OCI-M1 (cell line): ENCODE measurements around the gene RBFOX2.
"Not testable (repeated sequence)": the region's sequence is repeated elsewhere in the genome, so short reads cannot be mapped to it uniquely, and the experiment has no call there.

Experiments
- DNase-seq: peaks from one replicate; lab custom pipeline; 2025; lab: John Stamatoyannopoulos, UW

Gene RBFOX2

GRCh38 chr22:36042240-36042639 is 13.6 kb upstream of the RBFOX2 start:
- DNase-seq = no peak

DNA sequence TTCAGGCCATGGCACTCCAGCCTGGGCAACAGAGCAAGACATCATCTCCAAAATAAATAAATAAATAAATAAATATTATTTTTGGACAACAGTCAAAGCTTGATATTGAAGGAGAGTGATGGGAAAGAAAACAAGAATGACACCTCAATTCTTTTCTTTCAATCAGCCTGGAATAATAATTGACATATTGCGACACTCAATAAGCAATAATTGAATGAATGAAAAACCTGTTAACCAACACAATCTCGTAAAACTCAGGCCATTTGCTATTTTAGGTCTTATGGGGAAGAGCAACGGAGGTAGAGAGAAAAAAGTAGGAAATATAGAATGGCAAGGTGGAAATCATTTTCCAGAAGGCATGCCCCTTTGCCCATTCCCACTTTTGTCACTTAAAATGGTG is 10.5 kb upstream of the RBFOX2 start:
- no peak for DNase-seq

- DNase-seq = no peak
Measured at GRCh38 chr22:36037102-36037758, 8.6 kb upstream of the RBFOX2 start.

DNA sequence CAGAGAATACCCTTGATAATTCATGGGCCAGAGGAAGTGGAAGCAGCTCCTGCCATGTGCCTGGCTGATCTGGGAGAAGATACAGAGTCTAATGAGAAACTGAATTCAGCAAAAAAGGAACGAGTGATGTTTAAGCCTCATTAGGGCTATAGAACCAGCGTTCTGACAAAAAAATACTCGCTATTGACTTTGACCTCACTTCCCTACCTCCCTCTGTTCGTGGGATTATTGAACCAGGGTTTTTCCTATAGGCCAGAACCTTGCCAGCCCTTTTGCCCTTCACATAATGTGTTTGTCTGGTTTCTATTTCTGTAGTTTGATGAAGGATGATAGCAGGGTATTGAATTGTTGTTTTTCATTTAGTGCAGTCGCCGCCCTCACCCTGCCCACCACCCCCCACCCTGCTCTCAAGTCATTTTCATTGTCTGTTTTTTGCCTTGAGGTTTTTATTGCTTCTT is 7.6 kb upstream of the RBFOX2 start:
- peak; percentile 71 for DNase-seq

DNA sequence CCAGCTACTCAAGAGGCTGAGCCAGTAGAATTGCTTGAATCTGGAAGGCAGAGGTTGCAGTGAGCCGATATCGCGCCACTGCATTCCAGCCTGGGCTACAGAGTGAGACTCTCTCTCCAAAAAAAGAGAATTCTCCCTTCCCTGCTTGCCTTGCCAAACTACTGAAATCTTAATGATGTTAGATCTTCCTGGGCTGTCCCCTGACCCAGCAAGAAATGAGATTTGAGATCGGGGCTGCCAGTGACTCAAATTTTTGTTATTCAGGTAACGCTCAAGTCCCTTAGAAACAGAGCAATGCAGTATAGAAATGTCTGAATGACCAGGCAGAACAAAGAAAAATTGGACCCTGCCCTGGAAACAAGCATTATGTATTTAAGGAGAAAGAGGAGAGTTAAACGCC is 4.0 kb upstream of the RBFOX2 start:
- DNase-seq = no peak

DNA sequence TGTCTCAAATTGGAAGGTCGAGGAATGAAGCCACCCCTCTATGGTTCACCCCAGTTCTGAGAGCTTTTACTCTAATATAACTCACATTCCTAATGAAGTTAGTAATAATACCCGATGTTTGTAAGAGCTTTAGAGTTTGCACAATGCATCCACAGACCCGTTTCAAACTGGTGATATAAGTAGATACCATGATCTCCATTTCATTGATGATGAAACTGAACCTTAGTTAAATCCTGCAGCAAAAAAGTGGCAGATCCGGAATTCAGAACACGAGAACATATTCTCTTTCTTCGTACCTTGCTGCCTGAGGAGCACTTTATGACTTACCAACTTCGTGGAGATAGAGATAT is 757 bp upstream of the RBFOX2 start:
- peak; percentile 47 for DNase-seq

- no peak for DNase-seq
Measured at GRCh38 chr22:36027935-36028645, 534 bp downstream of the RBFOX2 start.

GRCh38 chr22:36027579-36027934 is 1.1 kb downstream of the RBFOX2 start:
- DNase-seq = peak; percentile 43

DNA sequence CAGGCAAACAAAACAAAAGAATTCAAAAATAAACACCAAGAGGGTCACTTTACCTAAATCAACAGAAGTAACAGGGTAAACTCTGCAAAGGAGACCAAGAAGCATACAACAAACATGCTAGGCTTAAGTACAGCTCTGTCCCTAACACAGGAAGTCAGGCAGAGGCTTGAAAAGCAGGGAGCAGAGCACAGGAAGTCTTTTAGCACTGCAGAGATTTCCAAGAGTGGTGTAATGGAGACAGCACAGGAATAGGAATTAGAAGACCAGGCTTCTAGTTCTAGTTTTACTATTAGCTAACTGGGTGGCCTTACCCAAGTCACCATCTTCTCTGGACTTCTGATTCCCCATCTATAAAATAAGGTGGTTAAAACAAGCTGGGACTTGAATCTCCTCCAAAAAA is 1.9 kb downstream of the RBFOX2 start:
- DNase-seq = no peak

DNA sequence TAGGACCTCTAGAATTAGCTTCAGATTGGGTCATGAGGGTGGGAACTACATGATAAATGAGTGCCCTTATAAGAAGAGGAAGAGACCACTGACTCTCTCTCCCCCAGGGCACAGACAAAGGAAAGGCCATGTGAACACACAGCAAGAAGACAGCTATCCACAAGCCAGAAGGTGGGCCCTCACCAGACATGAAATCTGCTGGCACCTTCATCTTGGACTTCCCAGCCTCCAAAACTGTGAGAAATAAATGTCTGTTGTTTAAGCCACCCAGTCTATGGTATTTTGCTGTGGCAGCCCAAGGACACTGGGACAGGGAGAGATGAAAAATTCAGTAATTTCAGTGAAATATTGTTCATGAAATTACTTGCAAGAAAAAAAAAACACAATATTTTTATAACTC is 5.9 kb downstream of the RBFOX2 start:
- peak; percentile 34 for DNase-seq

DNA sequence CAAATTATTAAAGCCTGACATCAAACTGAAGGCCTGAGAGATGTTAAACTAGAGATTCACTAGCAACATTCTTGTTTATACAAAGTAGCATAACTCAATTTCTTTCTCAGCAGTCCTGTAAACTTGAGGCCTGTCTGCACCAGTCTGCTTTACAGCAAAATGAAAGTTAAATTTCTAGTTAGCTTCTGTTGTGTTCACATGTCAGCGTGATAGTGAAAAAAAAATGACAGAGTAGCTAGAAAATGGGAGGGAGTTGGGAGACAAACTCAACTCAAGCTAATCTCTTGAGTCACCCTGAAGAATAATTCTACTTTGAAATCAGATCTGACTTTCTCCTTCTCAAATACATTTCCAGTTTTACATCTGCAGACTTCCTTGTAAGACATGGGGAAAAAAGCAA is 6.5 kb downstream of the RBFOX2 start:
- DNase-seq = peak; percentile 68

GRCh38 chr22:36021606-36022153 is 6.9 kb downstream of the RBFOX2 start:
- DNase-seq = no peak

DNA sequence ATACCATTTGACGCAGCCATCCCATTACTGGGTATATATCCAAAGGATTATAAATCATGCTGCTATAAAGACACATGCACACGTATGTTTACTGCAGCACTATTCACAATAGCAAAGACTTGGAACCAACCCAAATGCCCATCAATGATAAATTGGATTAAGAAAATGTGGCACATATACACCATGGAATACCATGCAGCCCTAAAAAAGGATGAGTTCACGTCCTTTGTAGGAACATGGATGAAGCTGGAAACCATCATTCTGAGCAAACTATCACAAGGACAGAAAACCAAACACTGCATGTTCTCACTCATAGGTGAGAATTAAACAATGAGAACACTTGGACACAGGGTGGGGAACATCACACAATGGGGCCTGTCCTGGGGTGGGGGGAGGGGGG is 7.8 kb downstream of the RBFOX2 start:
- not testable (repeated sequence) for DNase-seq

DNA sequence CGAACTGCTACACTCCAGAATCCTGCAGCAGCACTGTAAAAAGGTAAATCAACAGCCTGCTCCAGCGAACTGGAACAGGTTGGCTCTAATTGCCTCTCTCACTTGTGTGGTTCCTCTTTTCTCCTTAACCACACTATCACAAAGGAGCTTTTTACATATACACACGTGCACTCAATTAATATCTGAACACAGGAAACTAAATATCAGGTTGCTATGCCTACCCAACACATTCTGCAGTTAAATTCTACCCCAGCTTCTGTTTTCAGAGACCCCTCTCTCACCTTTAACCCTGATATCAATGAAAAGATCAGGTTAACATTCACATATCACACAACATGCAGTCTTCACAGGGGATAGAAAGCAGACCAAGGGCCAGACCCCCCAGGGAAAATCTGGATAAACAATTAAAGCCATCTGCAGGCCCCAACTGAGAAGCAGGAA is 11.0 kb downstream of the RBFOX2 start:
- DNase-seq = peak; percentile 58

DNA sequence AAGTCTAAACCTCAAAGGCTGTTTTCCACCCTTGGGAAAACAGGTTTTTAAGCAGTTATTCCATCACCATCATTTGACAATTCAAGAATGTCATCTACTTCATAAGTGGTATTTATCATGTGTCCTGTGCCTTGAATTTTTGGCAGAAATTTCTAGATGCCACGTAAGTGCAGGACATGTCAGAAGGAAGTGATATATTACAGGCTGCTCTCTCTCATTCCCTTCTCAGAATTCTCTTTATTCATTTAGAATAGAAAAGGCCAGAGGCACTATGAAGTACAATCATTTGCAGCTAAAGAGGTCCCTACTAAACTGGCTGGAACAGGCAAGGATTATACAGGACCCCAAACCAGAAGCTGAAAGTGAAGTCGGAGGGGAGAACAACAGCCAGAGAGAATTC is 11.9 kb downstream of the RBFOX2 start:
- no peak for DNase-seq

DNA sequence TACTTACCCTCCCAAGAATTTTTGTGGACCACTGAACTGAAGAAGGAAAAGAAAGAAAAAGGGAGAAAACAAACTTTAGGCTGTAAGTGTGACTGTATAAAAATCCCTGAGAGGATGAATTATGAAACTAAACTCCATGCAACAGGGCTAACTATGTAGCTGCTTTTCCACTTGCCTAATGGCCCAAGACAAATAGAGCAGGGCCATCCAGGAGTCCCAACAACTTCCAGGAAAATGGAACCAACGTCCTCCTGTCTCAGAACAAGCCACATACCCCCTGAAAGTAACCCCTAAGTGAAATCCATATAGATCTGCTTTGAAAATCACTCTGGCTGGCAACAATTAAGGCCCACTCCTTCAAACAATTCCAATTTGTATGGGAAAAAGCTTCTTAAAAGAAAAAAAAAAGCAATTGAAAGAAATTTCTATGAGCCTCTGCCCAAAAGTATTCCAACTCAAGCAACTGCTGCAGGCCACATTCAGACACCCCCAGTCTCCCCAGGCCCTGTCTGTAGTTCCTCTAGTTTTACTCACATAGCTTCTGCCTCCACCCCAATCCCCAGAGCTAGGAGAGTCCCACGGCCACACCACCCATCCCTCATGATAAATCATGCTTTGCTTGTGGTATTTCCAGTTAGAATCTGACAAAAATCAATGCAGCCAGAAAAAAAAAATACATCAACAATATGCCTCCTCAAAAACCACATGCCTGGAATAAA is 12.7 kb downstream of the RBFOX2 start:
- DNase-seq = no peak

GRCh38 chr22:36015155-36015810 is 13.3 kb downstream of the RBFOX2 start:
- DNase-seq = no peak

DNA sequence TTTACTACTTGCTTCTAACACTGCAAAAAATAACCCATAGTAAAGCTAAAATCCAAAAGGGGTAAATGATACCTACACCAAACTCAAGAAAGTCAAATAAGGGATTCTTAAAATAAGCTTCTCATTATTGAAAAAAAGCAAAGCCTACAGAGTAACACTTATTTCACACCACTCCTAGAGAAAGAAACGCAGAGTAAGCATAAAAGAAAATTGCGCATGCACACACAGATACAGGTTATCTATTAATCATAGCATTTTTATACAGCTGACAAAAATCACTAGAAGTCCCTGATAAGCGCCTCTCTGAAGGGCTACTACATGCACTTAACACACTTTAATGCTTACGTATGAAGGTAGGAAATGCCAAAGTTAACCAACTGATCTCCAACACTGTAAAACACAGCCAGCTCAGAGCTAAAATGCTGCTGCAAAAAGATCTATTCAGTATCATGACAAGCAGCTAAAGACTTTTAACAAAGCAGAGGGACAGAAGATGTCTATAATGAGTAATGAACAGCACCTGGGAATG is 14.0 kb downstream of the RBFOX2 start:
- DNase-seq = no peak

- no peak for DNase-seq
Measured at GRCh38 chr22:36012332-36012731, 16.3 kb downstream of the RBFOX2 start.

GRCh38 chr22:36010882-36011281 is 17.7 kb downstream of the RBFOX2 start:
- DNase-seq = no peak

GRCh38 chr22:36010090-36010489 is 18.5 kb downstream of the RBFOX2 start:
- no peak for DNase-seq

DNA sequence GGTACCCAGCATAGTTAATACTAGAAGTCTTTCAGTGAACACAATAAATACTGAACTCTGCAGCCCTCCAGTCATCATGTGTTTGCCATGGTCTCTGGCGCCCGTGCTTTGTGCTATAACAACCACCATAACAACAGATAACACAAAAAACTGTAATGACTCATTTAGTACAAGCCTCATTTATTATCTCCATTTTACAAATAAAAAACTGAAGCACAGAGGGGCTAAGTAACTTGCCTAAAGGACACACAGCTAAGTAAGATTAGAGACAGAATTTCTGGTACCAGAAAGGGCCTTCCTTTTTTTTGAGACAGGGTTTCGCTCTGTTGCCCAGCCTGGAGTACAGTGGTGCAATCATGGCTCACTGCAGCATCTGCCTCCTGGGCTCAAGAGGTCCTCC is 19.5 kb downstream of the RBFOX2 start:
- no peak for DNase-seq
